Measurements from ENCODE around the gene CDHR2.

DNA sequence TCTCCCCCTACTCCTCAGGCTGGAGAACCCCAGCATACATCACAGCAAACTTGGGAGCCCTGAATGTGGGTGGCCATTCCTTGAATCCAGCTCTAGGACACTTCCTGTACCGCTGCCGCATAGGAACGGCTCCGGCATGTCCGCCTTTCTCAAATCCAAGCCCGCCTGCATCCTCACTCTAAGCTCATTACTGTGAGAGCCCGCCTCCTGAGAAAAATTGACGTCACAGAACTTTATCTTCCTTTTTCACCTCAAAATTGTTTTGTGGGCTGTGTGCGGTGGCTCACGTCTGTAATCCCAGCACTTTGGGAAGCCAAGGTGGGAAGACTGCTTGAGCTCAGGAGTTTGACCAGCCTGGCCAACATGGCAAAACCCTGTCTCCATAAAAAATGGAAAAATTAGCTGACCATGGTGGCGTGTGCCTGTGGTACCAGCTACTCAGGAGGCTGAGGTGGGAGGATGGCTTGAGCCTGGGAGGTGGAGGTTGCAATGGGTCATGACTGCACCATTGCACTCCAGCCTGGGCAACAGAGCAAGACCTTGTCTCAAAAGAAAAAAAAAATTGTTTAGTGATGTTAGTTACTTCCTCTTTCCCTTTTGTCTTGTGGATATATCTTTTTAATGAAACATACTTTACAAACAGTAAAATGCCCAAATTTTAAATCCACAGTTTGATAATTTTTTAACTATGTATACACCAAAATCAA is 34.7 kb upstream of the CDHR2 start:
- TF ChIP-seq POLR2AphosphoS5 (IDR thresholded peaks at IDR 0.05; ENCODE audit: low read depth, low read length) (no peak), POLR2A (IDR thresholded peaks at IDR 0.05; ENCODE audit: low read depth, low read length) (no peak)
